GM23338 (cell line): ENCODE data around the gene LMAN1L. TPM values are rescaled to one million over a fixed set of nuclear protein-coding genes. Genes with fewer than 3 reads are reported as not detected.

ENCODE experiments used
- ATAC-seq: fragments of 200-7000 bp; cut with Tn5 transposase; 3 replicates; pipeline ENCODE4 v1.9.1; 2020
- DNase-seq: peaks from one replicate; pipeline ENCODE4 v3.0.0-alpha.2; 2015; ENCODE audit warnings: low spot score
- H2AFZ ChIP-seq: fragments of 200-600 bp; sonication (generic); 2 replicates; pipeline ENCODE4 v1.8.0; 2016; ENCODE audit warnings: antibody characterized with exemption, mild to moderate bottlenecking, moderate library complexity
- H3F3A ChIP-seq: fragments of 200-600 bp; sonication (generic); replicated peaks from 2 replicates; pipeline ENCODE4 v1.8.0; 2017; ENCODE audit warnings: antibody characterized with exemption, mixed run types, low read depth
- H3K27ac ChIP-seq: fragments of 200-600 bp; sonication (generic); 2 replicates; pipeline ENCODE4 v1.6.1; 2016; ENCODE audit warnings: low read depth
- H3K27me3 ChIP-seq: fragments of 200-600 bp; sonication (generic); 2 replicates; pipeline ENCODE4 v1.8.0; 2016; ENCODE audit warnings: mild to moderate bottlenecking, mixed run types, moderate library complexity; ENCODE audit not compliant: insufficient read depth
- H3K36me3 ChIP-seq: fragments of 200-600 bp; sonication (generic); 2 replicates; pipeline ENCODE4 v1.8.0; 2016; ENCODE audit warnings: mild to moderate bottlenecking; ENCODE audit not compliant: insufficient read depth
- H3K4me1 ChIP-seq: fragments of 200-600 bp; sonication (generic); 2 replicates; pipeline ENCODE4 v1.8.0; 2016; ENCODE audit warnings: mild to moderate bottlenecking, moderate library complexity; ENCODE audit not compliant: insufficient read depth
- H3K4me2 ChIP-seq: fragments of 200-600 bp; sonication (generic); 2 replicates; pipeline ENCODE4 v1.7.1; 2017; ENCODE audit warnings: mixed run types
- H3K4me3 ChIP-seq: fragments of 200-600 bp; sonication (generic); 2 replicates; pipeline ENCODE4 v1.6.1; 2016; ENCODE audit warnings: mixed run types
- H3K79me2 ChIP-seq: fragments of 200-600 bp; sonication (generic); replicated peaks from 2 replicates; pipeline ENCODE4 v1.8.0; 2017; ENCODE audit warnings: mild to moderate bottlenecking; ENCODE audit not compliant: insufficient read depth
- H3K9me2 ChIP-seq: fragments of 200-600 bp; sonication (generic); 2 replicates; pipeline ENCODE4 v1.8.0; 2017; ENCODE audit not compliant: insufficient read depth
- H4K20me1 ChIP-seq: fragments of 200-600 bp; sonication (generic); replicated peaks from 2 replicates; pipeline ENCODE4 v1.8.0; 2017; ENCODE audit warnings: mild to moderate bottlenecking; ENCODE audit not compliant: insufficient read depth
- H3K27ac Mint-ChIP-seq: 2 replicates; pipeline ENCODE4 v1.8.0; 2020; ENCODE audit warnings: inconsistent platforms, mild to moderate bottlenecking, moderate library complexity, mixed read lengths
- H3K27me3 Mint-ChIP-seq: 3 replicates; pipeline ENCODE4 v1.8.0; 2022; ENCODE audit warnings: low read depth, mild to moderate bottlenecking, moderate library complexity, mixed read lengths, inconsistent platforms; ENCODE audit not compliant: insufficient read depth, poor library complexity
- H3K36me3 Mint-ChIP-seq: 3 replicates; pipeline ENCODE4 v1.8.0; 2021; ENCODE audit warnings: low read depth, mild to moderate bottlenecking, inconsistent platforms, moderate library complexity, mixed read lengths
- H3K4me1 Mint-ChIP-seq: 3 replicates; pipeline ENCODE4 v1.8.0; 2020; ENCODE audit warnings: mild to moderate bottlenecking, inconsistent platforms, mixed read lengths
- H3K4me3 Mint-ChIP-seq: 3 replicates; pipeline ENCODE4 v1.8.0; 2021; ENCODE audit warnings: moderate library complexity, mild to moderate bottlenecking, inconsistent platforms, mixed read lengths
- H3K9me3 Mint-ChIP-seq: 3 replicates; pipeline ENCODE4 v1.8.0; 2020; ENCODE audit warnings: moderate library complexity, mild to moderate bottlenecking, inconsistent platforms, mixed read lengths
- CREB1 ChIP-seq: fragments of 250-450 bp; sonication (Bioruptor Pico); IDR thresholded peaks from 2 replicates; pipeline ENCODE4 v1.5.0; 2020; ENCODE audit warnings: low read depth, mild to moderate bottlenecking, moderate library complexity
- CTCF ChIP-seq, 2 experiments: fragments of 200-600 bp in 1 of 2; sonication (generic) in 1 of 2; conservative IDR thresholded peaks; 2 replicates each; pipeline versions ENCODE4 v1.5.1 to v1.6.1; 2016 to 2017; ENCODE audit warnings: antibody characterized with exemption in 2 of 2, low read depth in 2 of 2, mild to moderate bottlenecking in 2 of 2, moderate library complexity in 1 of 2
- ETS1 ChIP-seq: IDR thresholded peaks from 2 replicates; pipeline ENCODE4 v1.6.1; 2016; ENCODE audit warnings: antibody characterized with exemption
- EZH2 ChIP-seq: fragments of 200-600 bp; sonication (generic); IDR thresholded peaks from one replicate; pipeline ENCODE4 v1.8.0; 2017; ENCODE audit warnings: antibody characterized with exemption, mild to moderate bottlenecking, low read depth; ENCODE audit not compliant: unreplicated experiment
- NANOG ChIP-seq: IDR thresholded peaks from 2 replicates; pipeline ENCODE4 v1.6.1; 2016; ENCODE audit warnings: antibody characterized with exemption, borderline replicate concordance
- POLR2AphosphoS5 ChIP-seq: IDR thresholded peaks from 2 replicates; pipeline ENCODE4 v1.6.1; 2016; ENCODE audit warnings: antibody characterized with exemption, low read depth
- REST ChIP-seq: IDR thresholded peaks from one replicate; pipeline ENCODE4 v1.6.1; 2018; ENCODE audit warnings: antibody characterized with exemption; ENCODE audit not compliant: unreplicated experiment
- STAT1 ChIP-seq: IDR thresholded peaks from one replicate; pipeline ENCODE4 v1.6.1; 2016; ENCODE audit warnings: antibody characterized with exemption; ENCODE audit not compliant: unreplicated experiment
- ZNF462 ChIP-seq: fragments of 250-450 bp; sonication (Bioruptor Pico); IDR thresholded peaks from 2 replicates; pipeline ENCODE4 v1.5.0; 2020; ENCODE audit warnings: mild to moderate bottlenecking, moderate library complexity
- polyA plus RNA-seq: library from polyadenylated mRNA; unstranded; fragments of >200 nt; fragmentation: Nextera tagmentation; extraction: Ambion mirVana; gene quantifications from 2 replicates; pipeline ENCODE4 v1.2.1, GENCODE V29; 2016
- total RNA-seq: library from RNA; depleted of rRNA; stranded (reverse); fragments of >200 nt; shearing (Covaris generic); gene quantifications from 2 replicates; pipeline ENCODE4 v1.2.3, GENCODE V29; 2014

Gene LMAN1L
- total and polyA plus RNA-seq, 2 experiments from 2014 or later, result not detected

- ATAC-seq (no peak), DNase-seq (no peak)
- Mint-ChIP-seq H3K36me3 (peaks cover 19% of the 10 kb centered on the region; the same call in 2 of the 3 replicates), H3K27ac (0 out of 2 replicates have a peak overlapping the region, but pooled peaks have one; percentile 10), H3K4me1 (peaks cover 10% of the 10 kb centered on the region), H3K9me3 (no peaks in the 10 kb centered on the region), H3K27me3 (peaks cover 5% of the 10 kb centered on the region), H3K4me3 (no peak overlapping the region)
- Histone ChIP-seq H3K27me3 (no peaks in the 10 kb centered on the region), H3K27ac (no peak overlapping the region), H3K4me3 (no peak overlapping the region), H4K20me1 (peaks cover 25% of the 10 kb centered on the region), H3K9me2 (no peaks in the 10 kb centered on the region), H3K4me1 (no peaks in the 10 kb centered on the region), H3K4me2 (no peak overlapping the region), H3K79me2 (peaks cover 49% of the 10 kb centered on the region), H2AFZ (no peak overlapping the region), H3F3A (no peaks in the 10 kb centered on the region), H3K36me3 (no peaks in the 10 kb centered on the region)
- TF ChIP-seq CREB1 (CRISPR knock-in tag) (no peak), ETS1 (no peak), NANOG (no peak)
Observed at GRCh38 chr15:74865316-74865715, 52.7 kb downstream of the LMAN1L start.

- Histone ChIP-seq H3K4me1 (no peaks in the 10 kb centered on the region), H3K9me2 (no peaks in the 10 kb centered on the region), H3K27ac (no peak overlapping the region), H3K27me3 (no peaks in the 10 kb centered on the region), H3K4me3 (no peak overlapping the region), H3K79me2 (peaks cover 54% of the 10 kb centered on the region), H3F3A (no peaks in the 10 kb centered on the region), H2AFZ (no peak overlapping the region), H4K20me1 (peaks cover 29% of the 10 kb centered on the region), H3K4me2 (no peak overlapping the region), H3K36me3 (no peaks in the 10 kb centered on the region)
- no peaks in the 10 kb centered on the region for H3K9me3 Mint-ChIP-seq
- H3K36me3 Mint-ChIP-seq, result peaks cover 19% of the 10 kb centered on the region; the same call in 2 of the 3 replicates
- peaks cover 17% of the 10 kb centered on the region for H3K4me1 Mint-ChIP-seq
- no peak for ATAC-seq
- no peak overlapping the region for H3K4me3 Mint-ChIP-seq
- H3K27ac Mint-ChIP-seq, result peak overlapping the region; percentile 66; the same call in 1 of the 2 replicates
- no peak for DNase-seq
- H3K27me3 Mint-ChIP-seq, result peaks cover 8% of the 10 kb centered on the region
- TF ChIP-seq POLR2AphosphoS5 (no peak), STAT1 (no peak), CTCF (conservative IDR thresholded peaks at IDR 0.05; ENCODE audit: low read depth in 2 of 2) (no peak), EZH2 (no peak), ZNF462 (CRISPR knock-in tag) (no peak), CREB1 (CRISPR knock-in tag) (no peak), REST (no peak)
Observed at GRCh38 chr15:74866090-74866489, 53.5 kb downstream of the LMAN1L start.
